Measurements from ENCODE around the gene MGMT.

MGMT gene

GRCh38 chr10:129718548-129719414 is 251.7 kb downstream of the MGMT start:
- no peak overlapping the region for H2AFZ ChIP-seq (ENCODE audit: low read length)
- no peaks in the 10 kb centered on the region for H3K4me1 ChIP-seq (ENCODE audit: low read length)
- no peaks in the 10 kb centered on the region for H3F3A ChIP-seq (ENCODE audit: insufficient read depth, low read length)
- no peaks in the 10 kb centered on the region for H4K20me1 ChIP-seq (ENCODE audit: insufficient read depth, low read length)
- H3K9me2 ChIP-seq (replicated peaks; ENCODE audit: insufficient read depth, low read length), result no peaks in the 10 kb centered on the region
- DNase-seq, result no peak
- no peak overlapping the region for H3K4me3 ChIP-seq (ENCODE audit: low read length)
- H3K27ac ChIP-seq (ENCODE audit: low read length), result no peak overlapping the region
- H3K4me2 ChIP-seq (ENCODE audit: low read depth, low read length), result no peak overlapping the region
- no peak overlapping the region for H3K9ac ChIP-seq (ENCODE audit: low read length)
- H3K27me3 ChIP-seq (replicated peaks; ENCODE audit: insufficient read depth, low read length), result no peaks in the 10 kb centered on the region
- no peaks in the 10 kb centered on the region for H3K36me3 ChIP-seq (replicated peaks; ENCODE audit: insufficient read depth, low read length)
- H3K9me3 ChIP-seq (replicated peaks; ENCODE audit: insufficient read depth, low read length), result no peaks in the 10 kb centered on the region
- no peak for TF ChIP-seq EZH2 (optimal IDR thresholded peaks at IDR 0.05; ENCODE audit: low read depth, low read length)
- TF ChIP-seq, protein P1, sequence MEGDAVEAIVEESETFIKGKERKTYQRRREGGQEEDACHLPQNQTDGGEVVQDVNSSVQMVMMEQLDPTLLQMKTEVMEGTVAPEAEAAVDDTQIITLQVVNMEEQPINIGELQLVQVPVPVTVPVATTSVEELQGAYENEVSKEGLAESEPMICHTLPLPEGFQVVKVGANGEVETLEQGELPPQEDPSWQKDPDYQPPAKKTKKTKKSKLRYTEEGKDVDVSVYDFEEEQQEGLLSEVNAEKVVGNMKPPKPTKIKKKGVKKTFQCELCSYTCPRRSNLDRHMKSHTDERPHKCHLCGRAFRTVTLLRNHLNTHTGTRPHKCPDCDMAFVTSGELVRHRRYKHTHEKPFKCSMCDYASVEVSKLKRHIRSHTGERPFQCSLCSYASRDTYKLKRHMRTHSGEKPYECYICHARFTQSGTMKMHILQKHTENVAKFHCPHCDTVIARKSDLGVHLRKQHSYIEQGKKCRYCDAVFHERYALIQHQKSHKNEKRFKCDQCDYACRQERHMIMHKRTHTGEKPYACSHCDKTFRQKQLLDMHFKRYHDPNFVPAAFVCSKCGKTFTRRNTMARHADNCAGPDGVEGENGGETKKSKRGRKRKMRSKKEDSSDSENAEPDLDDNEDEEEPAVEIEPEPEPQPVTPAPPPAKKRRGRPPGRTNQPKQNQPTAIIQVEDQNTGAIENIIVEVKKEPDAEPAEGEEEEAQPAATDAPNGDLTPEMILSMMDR (IDR thresholded peaks at IDR 0.05; ENCODE audit: low read length), result no peak
- no peak for TF ChIP-seq EZH2phosphoT487 (IDR thresholded peaks at IDR 0.05; ENCODE audit: low read length)
- H3K79me2 ChIP-seq (ENCODE audit: low read length), result no peaks in the 10 kb centered on the region

- Histone ChIP-seq H3K4me3 (ENCODE audit: low read length) (no peak overlapping the region), H3K27ac (ENCODE audit: low read length) (no peak overlapping the region), H3K4me1 (ENCODE audit: low read length) (no peaks in the 10 kb centered on the region), H3K9me3 (replicated peaks; ENCODE audit: insufficient read depth, low read length) (no peaks in the 10 kb centered on the region), H3K36me3 (replicated peaks; ENCODE audit: insufficient read depth, low read length) (no peaks in the 10 kb centered on the region), H3K4me2 (ENCODE audit: low read depth, low read length) (no peak overlapping the region), H4K20me1 (ENCODE audit: insufficient read depth, low read length) (no peaks in the 10 kb centered on the region), H3K9me2 (replicated peaks; ENCODE audit: insufficient read depth, low read length) (no peaks in the 10 kb centered on the region), H3K9ac (ENCODE audit: low read length) (no peak overlapping the region), H2AFZ (ENCODE audit: low read length) (no peak overlapping the region), H3K79me2 (ENCODE audit: low read length) (no peaks in the 10 kb centered on the region), H3F3A (ENCODE audit: insufficient read depth, low read length) (no peaks in the 10 kb centered on the region), H3K27me3 (replicated peaks; ENCODE audit: insufficient read depth, low read length) (no peaks in the 10 kb centered on the region)
- DNase-seq, result no peak
- no peak for TF ChIP-seq EZH2 (optimal IDR thresholded peaks at IDR 0.05; ENCODE audit: low read depth, low read length)
Observed at GRCh38 chr10:129719415-129719739, 252.3 kb downstream of the MGMT start.

DNA sequence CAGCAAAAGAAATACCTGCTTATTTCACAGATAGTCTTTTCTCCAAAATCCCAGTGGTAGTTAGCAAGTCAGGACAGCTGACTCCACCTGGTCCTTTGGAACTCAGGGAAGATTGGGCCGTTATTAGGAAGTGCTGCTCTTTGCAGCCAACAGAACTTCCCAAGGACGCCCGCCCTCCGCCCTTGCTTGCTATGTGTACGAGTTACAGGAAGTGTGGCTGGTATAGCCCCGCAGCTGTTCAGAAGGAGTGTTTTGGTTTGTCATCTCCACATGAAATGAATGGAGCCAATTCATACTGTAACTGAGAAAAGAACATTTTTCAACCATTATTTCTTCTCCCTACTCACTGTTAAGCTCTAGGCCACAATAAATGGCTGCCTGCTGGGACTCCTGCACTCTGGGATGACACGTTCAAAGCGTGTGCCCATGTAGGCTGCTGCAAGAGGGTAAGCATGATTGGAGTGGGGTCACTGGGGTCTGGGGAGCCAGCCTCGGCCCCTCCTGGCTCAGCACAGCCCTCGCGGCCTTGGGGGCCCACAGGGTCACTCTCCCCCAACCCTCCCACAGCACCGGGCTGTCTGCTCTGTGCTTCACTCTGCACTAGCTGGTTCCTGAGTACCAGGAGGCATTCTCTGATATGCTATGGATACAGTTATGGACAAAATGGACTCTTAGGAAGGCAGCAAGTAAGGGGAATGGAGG is 253.0 kb downstream of the MGMT start:
- no peak for DNase-seq
- no peak overlapping the region for H3K27ac ChIP-seq (ENCODE audit: low read length)
- H3K9ac ChIP-seq (ENCODE audit: low read length), result no peak overlapping the region
- no peaks in the 10 kb centered on the region for H3K36me3 ChIP-seq (replicated peaks; ENCODE audit: insufficient read depth, low read length)
- no peaks in the 10 kb centered on the region for H3K4me1 ChIP-seq (ENCODE audit: low read length)
- no peak overlapping the region for H3K4me3 ChIP-seq (ENCODE audit: low read length)
- TF ChIP-seq, protein P1 (IDR thresholded peaks at IDR 0.05; ENCODE audit: low read length), result no peak
- TF ChIP-seq EZH2 (optimal IDR thresholded peaks at IDR 0.05; ENCODE audit: low read depth, low read length) (no peak), EZH2phosphoT487 (IDR thresholded peaks at IDR 0.05; ENCODE audit: low read length) (no peak)
- no peak overlapping the region for H3K4me2 ChIP-seq (ENCODE audit: low read depth, low read length)
- H3K27me3 ChIP-seq (replicated peaks; ENCODE audit: insufficient read depth, low read length), result no peaks in the 10 kb centered on the region
- H3F3A ChIP-seq (ENCODE audit: insufficient read depth, low read length), result no peaks in the 10 kb centered on the region
- no peak overlapping the region for H2AFZ ChIP-seq (ENCODE audit: low read length)
- no peaks in the 10 kb centered on the region for H3K9me2 ChIP-seq (replicated peaks; ENCODE audit: insufficient read depth, low read length)
- H4K20me1 ChIP-seq (ENCODE audit: insufficient read depth, low read length), result no peaks in the 10 kb centered on the region
- no peaks in the 10 kb centered on the region for H3K9me3 ChIP-seq (replicated peaks; ENCODE audit: insufficient read depth, low read length)
- no peaks in the 10 kb centered on the region for H3K79me2 ChIP-seq (ENCODE audit: low read length)

DNA sequence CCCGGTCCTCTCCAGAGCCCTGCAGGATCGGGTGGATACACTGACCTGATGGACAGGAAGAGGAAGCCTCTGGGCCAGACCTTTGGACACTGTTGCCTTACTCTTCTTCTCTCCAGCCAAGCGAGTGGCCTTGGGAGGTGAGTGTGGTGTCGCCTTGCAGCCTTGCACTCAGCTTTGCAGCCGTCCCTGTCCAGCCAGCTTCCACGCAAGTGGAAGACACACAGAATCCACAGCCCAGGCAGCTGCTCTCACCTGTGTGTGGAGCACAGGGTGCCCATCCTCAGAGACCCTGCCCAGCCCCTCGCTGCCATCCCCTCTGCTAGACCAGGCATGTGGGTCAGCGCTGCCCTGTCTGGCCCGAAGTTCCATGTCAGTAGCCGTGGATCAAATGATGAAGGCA is 258.0 kb downstream of the MGMT start:
- H3F3A ChIP-seq (ENCODE audit: insufficient read depth, low read length), result no peaks in the 10 kb centered on the region
- TF ChIP-seq EZH2 (optimal IDR thresholded peaks at IDR 0.05; ENCODE audit: low read depth, low read length), result no peak
- TF ChIP-seq, protein P1 (IDR thresholded peaks at IDR 0.05; ENCODE audit: low read length), result no peak
- TF ChIP-seq EZH2phosphoT487 (IDR thresholded peaks at IDR 0.05; ENCODE audit: low read length), result no peak
- no peaks in the 10 kb centered on the region for H3K36me3 ChIP-seq (replicated peaks; ENCODE audit: insufficient read depth, low read length)
- H3K4me2 ChIP-seq (ENCODE audit: low read depth, low read length), result no peak overlapping the region
- no peaks in the 10 kb centered on the region for H3K79me2 ChIP-seq (ENCODE audit: low read length)
- H3K27ac ChIP-seq (ENCODE audit: low read length), result no peak overlapping the region
- H3K4me3 ChIP-seq (ENCODE audit: low read length), result no peak overlapping the region
- no peaks in the 10 kb centered on the region for H4K20me1 ChIP-seq (ENCODE audit: insufficient read depth, low read length)
- H3K4me1 ChIP-seq (ENCODE audit: low read length), result no peaks in the 10 kb centered on the region
- H3K27me3 ChIP-seq (replicated peaks; ENCODE audit: insufficient read depth, low read length), result no peaks in the 10 kb centered on the region
- no peaks in the 10 kb centered on the region for H3K9me2 ChIP-seq (replicated peaks; ENCODE audit: insufficient read depth, low read length)
- H3K9ac ChIP-seq (ENCODE audit: low read length), result no peak overlapping the region
- H3K9me3 ChIP-seq (replicated peaks; ENCODE audit: insufficient read depth, low read length), result no peaks in the 10 kb centered on the region
- no peak for DNase-seq
- H2AFZ ChIP-seq (ENCODE audit: low read length), result no peak overlapping the region
